AG04449 (cell line): Measurements from ENCODE around the gene CCDC195.

ENCODE experiments used
- CTCF ChIA-PET: fragments of 350-600 bp; formaldehyde crosslinking; extraction: SDS; loops from one replicate; lab custom pipeline; 2021; ENCODE audit warnings: antibody characterized with exemption; lab: Yijun Ruan, JAX
- POLR2A ChIA-PET: fragments of 400-600, 350-600 bp; formaldehyde crosslinking; extraction: SDS; loops from one replicate; lab custom pipeline; 2020; ENCODE audit warnings: antibody characterized with exemption, inconsistent platforms; lab: Yijun Ruan, JAX
- DNase-seq: peaks from one replicate; pipeline ENCODE4 v3.0.0-alpha.2; 2010; ENCODE audit warnings: low read depth, low spot score
- H3K4me3 ChIP-seq: 2 replicates; pipeline ENCODE4 v1.5.1; 2011; ENCODE audit warnings: low read depth, mild to moderate bottlenecking, control low read depth, low read length
- TF ChIP-seq, protein P1 (sequence below): IDR thresholded peaks from one replicate; pipeline ENCODE4 v1.5.1; 2011; ENCODE audit warnings: mild to moderate bottlenecking, moderate library complexity, low read length, control low read depth, inconsistent platforms; ENCODE audit not compliant: insufficient read depth; ENCODE audit errors: missing control alignments

CCDC195 gene

DNA sequence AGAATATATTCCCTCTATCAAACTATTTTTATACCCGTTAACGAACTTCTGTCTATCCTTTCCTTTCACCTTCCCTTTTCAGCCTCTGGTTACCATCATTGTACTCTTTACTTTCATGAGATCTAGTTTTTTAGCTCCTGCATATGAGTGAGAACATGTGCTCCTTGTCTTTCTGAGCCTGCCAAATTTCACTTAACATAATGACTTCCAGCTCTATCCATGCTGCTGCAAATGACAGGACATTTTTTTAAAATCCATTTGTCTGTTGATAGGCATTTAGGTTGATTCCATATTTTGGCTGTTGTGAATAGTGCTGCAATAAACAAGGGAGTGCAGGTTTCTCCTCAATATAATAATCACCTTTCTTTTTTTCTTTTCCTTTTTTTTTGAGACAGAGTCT lies 8.2 kb upstream of the CCDC195 start:
- POLR2A ChIA-PET = no interaction called here
- CTCF ChIA-PET = no interaction called here
- H3K4me3 ChIP-seq = no peak overlapping the region
- TF ChIP-seq, protein P1, sequence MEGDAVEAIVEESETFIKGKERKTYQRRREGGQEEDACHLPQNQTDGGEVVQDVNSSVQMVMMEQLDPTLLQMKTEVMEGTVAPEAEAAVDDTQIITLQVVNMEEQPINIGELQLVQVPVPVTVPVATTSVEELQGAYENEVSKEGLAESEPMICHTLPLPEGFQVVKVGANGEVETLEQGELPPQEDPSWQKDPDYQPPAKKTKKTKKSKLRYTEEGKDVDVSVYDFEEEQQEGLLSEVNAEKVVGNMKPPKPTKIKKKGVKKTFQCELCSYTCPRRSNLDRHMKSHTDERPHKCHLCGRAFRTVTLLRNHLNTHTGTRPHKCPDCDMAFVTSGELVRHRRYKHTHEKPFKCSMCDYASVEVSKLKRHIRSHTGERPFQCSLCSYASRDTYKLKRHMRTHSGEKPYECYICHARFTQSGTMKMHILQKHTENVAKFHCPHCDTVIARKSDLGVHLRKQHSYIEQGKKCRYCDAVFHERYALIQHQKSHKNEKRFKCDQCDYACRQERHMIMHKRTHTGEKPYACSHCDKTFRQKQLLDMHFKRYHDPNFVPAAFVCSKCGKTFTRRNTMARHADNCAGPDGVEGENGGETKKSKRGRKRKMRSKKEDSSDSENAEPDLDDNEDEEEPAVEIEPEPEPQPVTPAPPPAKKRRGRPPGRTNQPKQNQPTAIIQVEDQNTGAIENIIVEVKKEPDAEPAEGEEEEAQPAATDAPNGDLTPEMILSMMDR = no peak
- no peak for DNase-seq

DNA sequence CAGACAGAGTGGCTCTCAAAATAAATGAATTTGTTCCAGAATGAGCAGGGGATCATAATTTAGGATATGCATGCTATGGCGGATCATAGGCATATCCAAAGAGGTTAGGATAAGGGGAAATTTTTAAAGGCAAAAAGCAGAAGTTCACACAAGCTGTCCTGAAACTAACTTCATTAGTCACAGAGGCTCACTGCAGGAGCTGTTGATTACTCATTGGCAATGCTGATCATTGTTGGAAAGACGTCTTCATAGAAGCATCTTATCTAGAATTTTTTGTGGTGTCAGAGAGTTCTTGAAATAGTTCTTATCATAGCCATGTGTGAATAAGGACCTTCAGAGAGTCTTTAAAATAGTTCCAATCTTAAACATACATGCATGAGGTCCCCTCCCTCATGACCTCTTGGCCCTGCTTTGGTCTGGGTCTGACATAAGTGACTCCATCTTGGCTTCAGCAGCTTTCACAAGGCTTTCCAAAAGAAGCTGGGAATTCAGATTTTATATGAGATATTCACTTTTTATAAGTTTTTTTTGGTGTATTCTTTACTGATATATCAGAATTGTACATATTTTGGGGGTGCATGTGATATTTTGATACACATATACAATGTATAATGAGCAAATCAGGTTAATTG lies 7.5 kb upstream of the CCDC195 start:
- TF ChIP-seq, protein P1 = no peak
- POLR2A ChIA-PET = no interaction called here
- CTCF ChIA-PET = interaction anchor here (1.5 kb wide), 1 partner anchor 355 kb away, joined by 4 read pairs; no protein-coding TSS in a partner anchor
- no peak overlapping the region for H3K4me3 ChIP-seq
- DNase-seq = no peak

DNA sequence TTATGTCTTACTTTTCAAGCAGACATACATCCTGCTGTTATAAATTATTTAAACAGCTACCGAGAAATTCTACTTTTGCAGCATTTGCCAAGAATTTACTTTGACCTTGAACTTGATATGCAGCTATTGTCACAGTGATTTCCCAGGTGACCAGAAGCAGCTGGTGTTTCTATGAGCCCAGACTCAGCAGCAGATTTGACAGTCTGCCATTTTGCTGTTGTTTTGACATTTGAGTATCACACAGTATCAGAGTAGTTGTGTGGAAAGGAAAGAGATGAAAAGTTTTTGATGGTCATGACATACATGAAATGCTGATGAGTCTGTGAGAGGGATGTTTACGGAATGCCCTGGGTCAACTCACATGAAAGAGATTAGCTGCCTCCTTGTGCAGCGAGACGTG lies 6.6 kb upstream of the CCDC195 start:
- CTCF ChIA-PET = interaction anchor here (1.5 kb wide), 1 partner anchor 354 kb away, joined by 4 read pairs; no protein-coding TSS in a partner anchor
- TF ChIP-seq, protein P1 = no peak

DNA sequence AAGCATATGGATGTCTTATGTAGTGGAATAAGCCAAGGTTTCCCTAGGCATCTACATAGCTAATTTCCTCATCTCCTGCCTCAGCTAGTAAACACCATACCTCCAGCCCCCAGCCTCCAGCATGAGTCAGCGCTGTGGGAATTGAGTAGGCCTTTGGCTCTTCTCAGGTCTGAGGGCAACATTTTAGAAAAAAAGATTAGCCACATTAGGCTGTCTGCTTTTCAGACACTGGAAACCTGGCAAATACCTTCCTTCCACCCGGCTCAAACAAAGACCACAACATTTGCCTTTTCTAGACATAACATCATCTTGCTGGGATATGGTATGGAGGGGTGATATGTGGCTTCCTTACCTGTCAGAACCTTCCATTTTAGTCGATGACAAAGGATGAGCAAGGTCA lies 6.1 kb upstream of the CCDC195 start:
- CTCF ChIA-PET = interaction anchor here (1.5 kb wide), 1 partner anchor 354 kb away, joined by 4 read pairs; no protein-coding TSS in a partner anchor
- DNase-seq = peak; percentile 5
- TF ChIP-seq, protein P1 = no peak
- POLR2A ChIA-PET = no interaction called here
- no peak overlapping the region for H3K4me3 ChIP-seq

More for the DNA sequence above, 6.6 kb upstream of the CCDC195 start:
- POLR2A ChIA-PET = no interaction called here
- no peak for DNase-seq
- H3K4me3 ChIP-seq = no peak overlapping the region

DNA sequence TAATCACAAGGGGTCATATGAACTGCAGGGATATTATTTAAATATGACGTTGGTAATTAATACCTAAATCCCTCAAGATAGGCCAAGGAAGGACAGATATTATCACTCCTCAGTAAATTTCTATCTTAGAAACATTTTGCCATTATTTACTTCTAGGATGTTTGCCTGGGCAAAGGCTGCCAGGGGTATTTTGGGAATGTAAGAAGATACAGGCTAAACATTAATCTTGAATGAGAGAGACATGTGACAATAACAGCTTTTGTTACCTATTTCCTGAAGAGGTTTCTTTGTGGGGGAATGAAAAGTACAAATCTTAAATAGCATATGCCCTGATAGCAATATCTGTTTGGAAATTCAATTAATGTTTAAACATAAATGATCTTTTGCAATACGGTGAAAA lies 756 bp upstream of the CCDC195 start:
- ChIA-PET CTCF (no interaction called here), POLR2A (no interaction called here)
- TF ChIP-seq, protein P1 = no peak
- no peak overlapping the region for H3K4me3 ChIP-seq
- DNase-seq = no peak

DNA sequence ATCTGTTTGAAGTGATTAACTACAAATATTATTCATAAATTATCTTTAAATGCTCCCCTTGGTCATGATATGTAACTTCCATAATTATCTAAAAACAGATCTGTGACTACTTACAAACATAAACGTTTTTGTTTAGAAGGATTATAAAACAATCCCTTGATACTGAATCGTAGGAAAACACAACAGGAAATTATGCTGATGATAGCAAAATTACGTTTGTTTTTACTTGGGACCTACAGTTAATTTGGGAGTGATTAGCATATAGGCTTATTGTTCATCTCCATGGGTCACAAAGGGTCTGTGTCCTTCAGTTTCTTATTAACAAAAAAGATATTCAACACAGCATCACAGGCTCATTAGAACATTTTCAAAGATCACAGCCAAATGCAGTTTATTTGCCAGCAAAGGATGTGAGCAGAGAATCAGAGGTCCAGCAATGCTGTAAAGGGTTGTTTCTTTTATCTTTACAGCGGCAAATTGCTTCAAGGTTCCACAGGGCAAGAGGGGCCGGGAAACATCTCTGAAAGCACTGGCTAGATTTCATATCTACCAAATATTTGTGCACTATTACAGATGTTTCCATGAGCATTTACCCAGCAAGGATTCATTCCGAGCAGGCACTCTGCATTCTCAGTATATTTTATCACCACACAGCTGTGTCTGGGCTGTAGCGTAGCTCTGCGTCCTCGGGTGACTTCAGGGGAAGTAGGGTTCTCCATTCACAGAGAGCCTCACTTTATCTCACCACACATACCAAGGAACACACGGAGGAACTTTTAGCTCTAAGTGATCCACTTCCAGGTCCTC lies 4.1 kb downstream of the CCDC195 start:
- H3K4me3 ChIP-seq = no peak overlapping the region
- DNase-seq = no peak
- TF ChIP-seq, protein P1 = no peak
- ChIA-PET CTCF (no interaction called here), POLR2A (no interaction called here)
